Measurements from ENCODE around the gene GSX2.
"Not testable (repeated sequence)": the region's sequence is repeated elsewhere in the genome, so short reads cannot be mapped to it uniquely, and the experiment has no call there.

Gene GSX2

DNA sequence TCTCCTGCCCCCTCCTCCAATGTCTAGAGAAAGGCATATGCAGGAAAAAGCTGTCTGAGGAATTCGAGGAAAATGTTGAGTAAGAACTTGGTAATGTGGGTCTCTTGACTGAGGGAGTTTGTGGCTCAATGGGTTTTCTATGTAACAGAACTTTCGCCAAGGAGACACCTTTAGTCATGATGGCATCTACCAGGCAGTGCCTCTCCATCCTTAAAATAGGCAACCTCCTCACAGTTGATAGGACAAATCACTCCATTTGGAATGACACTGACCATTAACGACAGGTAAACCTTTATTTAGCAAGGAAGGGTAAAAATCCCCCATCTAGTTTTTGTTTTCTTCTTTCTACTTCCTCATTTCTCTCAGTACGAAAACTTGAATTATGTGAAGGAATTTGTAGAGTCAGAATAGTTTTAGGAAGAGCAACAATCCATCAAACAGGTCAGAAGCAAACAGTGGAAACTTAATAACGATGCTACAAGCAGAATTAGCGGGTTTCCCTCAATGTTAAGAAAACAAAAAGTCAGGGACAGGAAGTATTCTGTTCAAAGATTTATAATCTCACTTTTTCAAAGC, 2.7 kb downstream of the GSX2 start:
- no peak for DNase-seq (ENCODE audit: low read depth, low spot score)
- Histone ChIP-seq H3K9me3 (ENCODE audit: control insufficient read depth, insufficient read depth, low read length) (no peaks in the 10 kb centered on the region), H3K27me3 (ENCODE audit: control insufficient read depth, insufficient read depth, low read length) (peaks cover 82% of the 10 kb centered on the region), H3K36me3 (ENCODE audit: control insufficient read depth, insufficient read depth, low read length) (no peaks in the 10 kb centered on the region), H3K4me1 (ENCODE audit: control insufficient read depth, insufficient read depth, low read length) (peaks cover 1% of the 10 kb centered on the region; the same call in 1 of the 2 replicates), H3K4me3 (ENCODE audit: low read length) (no peak overlapping the region), H3K27ac (ENCODE audit: low read length) (no peak overlapping the region)
- WGBS (ENCODE audit: insufficient coverage, insufficient read length), result no CpG with 5 or more reads among the region's 6 CpGs

GRCh38 chr4:54103190-54103574, 3.2 kb downstream of the GSX2 start:
- H3K4me1 ChIP-seq (ENCODE audit: control insufficient read depth, insufficient read depth, low read length), result peaks cover 3% of the 10 kb centered on the region; the same call in 1 of the 2 replicates
- H3K9me3 ChIP-seq (ENCODE audit: control insufficient read depth, insufficient read depth, low read length), result no peaks in the 10 kb centered on the region
- no peaks in the 10 kb centered on the region for H3K36me3 ChIP-seq (ENCODE audit: control insufficient read depth, insufficient read depth, low read length)
- WGBS (ENCODE audit: insufficient coverage, insufficient read length), result no CpG with 5 or more reads among the region's 8 CpGs
- DNase-seq (ENCODE audit: low read depth, low spot score), result no peak
- peaks cover 76% of the 10 kb centered on the region for H3K27me3 ChIP-seq (ENCODE audit: control insufficient read depth, insufficient read depth, low read length)
- H3K4me3 ChIP-seq (ENCODE audit: low read length), result no peak overlapping the region
- no peak overlapping the region for H3K27ac ChIP-seq (ENCODE audit: low read length)

DNA sequence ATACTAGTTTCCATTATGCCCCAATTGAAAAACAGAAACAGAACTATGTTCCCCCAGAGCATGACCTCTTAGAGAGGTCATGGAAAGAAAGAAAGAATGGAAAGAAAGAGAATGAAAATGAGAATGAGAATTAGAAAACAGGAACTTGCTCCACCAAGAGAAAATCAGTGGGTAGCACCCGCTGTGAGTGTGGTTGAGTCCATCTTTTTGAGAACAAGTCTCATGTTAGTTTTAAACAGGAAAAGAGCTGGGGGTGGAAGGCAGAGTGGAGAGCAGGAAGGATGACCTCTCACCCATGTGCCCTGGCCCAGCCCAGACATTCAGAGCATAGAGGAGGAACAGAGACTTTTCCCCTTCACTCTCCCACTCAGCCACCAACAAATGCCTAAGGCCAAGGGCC, 4.9 kb downstream of the GSX2 start:
- H3K27me3 ChIP-seq (ENCODE audit: control insufficient read depth, insufficient read depth, low read length), result peaks cover 68% of the 10 kb centered on the region

GRCh38 chr4:54107951-54108748, 8.2 kb downstream of the GSX2 start:
- Histone ChIP-seq H3K27me3 (ENCODE audit: control insufficient read depth, insufficient read depth, low read length) (peaks cover 47% of the 10 kb centered on the region), H3K4me1 (ENCODE audit: control insufficient read depth, insufficient read depth, low read length) (peaks cover 5% of the 10 kb centered on the region), H3K36me3 (ENCODE audit: control insufficient read depth, insufficient read depth, low read length) (no peaks in the 10 kb centered on the region), H3K4me3 (ENCODE audit: low read length) (peak overlapping the region; percentile 2; the same call in 1 of the 2 replicates), H3K9me3 (ENCODE audit: control insufficient read depth, insufficient read depth, low read length) (no peaks in the 10 kb centered on the region), H3K27ac (ENCODE audit: low read length) (no peak overlapping the region)
- WGBS (ENCODE audit: insufficient coverage, insufficient read length), result no CpG with 5 or more reads among the region's 22 CpGs
- no peak for DNase-seq (ENCODE audit: low read depth, low spot score)

More for the DNA sequence above, 4.9 kb downstream of the GSX2 start:
- Histone ChIP-seq H3K36me3 (ENCODE audit: control insufficient read depth, insufficient read depth, low read length) (no peaks in the 10 kb centered on the region), H3K27ac (ENCODE audit: low read length) (no peak overlapping the region), H3K9me3 (ENCODE audit: control insufficient read depth, insufficient read depth, low read length) (no peaks in the 10 kb centered on the region), H3K4me3 (ENCODE audit: low read length) (no peak overlapping the region), H3K4me1 (ENCODE audit: control insufficient read depth, insufficient read depth, low read length) (peaks cover 7% of the 10 kb centered on the region)
- DNase-seq (ENCODE audit: low read depth, low spot score), result no peak
- no CpG with 5 or more reads among the region's 1 CpG for WGBS (ENCODE audit: insufficient coverage, insufficient read length)

DNA sequence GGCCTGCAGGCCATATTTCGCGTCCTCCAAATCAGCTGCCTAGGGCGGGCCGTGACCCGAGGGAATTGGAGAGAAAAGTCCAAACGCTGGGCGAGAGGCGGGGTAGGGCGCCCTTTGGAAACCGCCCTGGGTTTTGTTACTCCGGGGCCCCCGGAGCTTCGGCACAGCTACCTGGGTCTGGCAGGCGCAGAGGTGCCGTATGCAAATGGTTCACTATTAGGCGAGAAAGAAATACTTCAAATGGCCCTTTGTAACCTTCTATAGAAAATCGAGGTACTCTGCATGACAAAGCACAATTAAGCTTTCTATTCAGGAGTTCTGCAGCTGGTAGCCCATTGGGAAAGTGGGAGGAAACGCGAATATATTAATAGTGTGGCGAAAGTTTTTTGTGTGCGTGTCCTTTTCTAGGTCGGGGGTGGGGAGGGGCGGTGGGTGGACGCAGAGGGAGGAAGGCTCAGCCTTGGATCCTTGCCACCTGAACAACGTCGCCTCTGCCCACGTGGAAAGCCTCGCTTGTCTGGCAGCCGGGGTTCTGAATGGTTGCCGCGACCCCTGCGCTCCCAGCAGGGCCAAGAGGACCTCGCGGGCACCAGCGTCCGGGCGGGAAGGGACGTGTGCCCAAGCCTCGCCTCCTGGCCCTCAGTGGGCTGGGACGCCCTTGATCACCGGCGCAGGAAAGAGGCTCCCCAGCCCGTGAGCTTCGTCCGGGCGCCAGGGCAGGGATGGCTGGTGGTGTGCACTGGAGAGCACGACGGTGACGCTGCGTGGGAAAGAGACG, 9.5 kb downstream of the GSX2 start:
- no CpG with 5 or more reads among the region's 51 CpGs for WGBS (ENCODE audit: insufficient coverage, insufficient read length)
- no peak for DNase-seq (ENCODE audit: low read depth, low spot score)
- Histone ChIP-seq H3K36me3 (ENCODE audit: control insufficient read depth, insufficient read depth, low read length) (no peaks in the 10 kb centered on the region), H3K27me3 (ENCODE audit: control insufficient read depth, insufficient read depth, low read length) (peaks cover 34% of the 10 kb centered on the region), H3K4me3 (ENCODE audit: low read length) (peak overlapping the region; percentile 26; the same call in 1 of the 2 replicates), H3K27ac (ENCODE audit: low read length) (no peak overlapping the region), H3K4me1 (ENCODE audit: control insufficient read depth, insufficient read depth, low read length) (peaks cover 5% of the 10 kb centered on the region), H3K9me3 (ENCODE audit: control insufficient read depth, insufficient read depth, low read length) (no peaks in the 10 kb centered on the region)

GRCh38 chr4:54110019-54110416, 10.1 kb downstream of the GSX2 start:
- H3K4me3 ChIP-seq (ENCODE audit: low read length), result peak overlapping the region; percentile 26; the same call in 1 of the 2 replicates
- H3K36me3 ChIP-seq (ENCODE audit: control insufficient read depth, insufficient read depth, low read length), result no peaks in the 10 kb centered on the region
- peaks cover 5% of the 10 kb centered on the region for H3K4me1 ChIP-seq (ENCODE audit: control insufficient read depth, insufficient read depth, low read length)
- no peak overlapping the region for H3K27ac ChIP-seq (ENCODE audit: low read length)
- WGBS (ENCODE audit: insufficient coverage, insufficient read length), result no CpG with 5 or more reads among the region's 10 CpGs
- no peak for DNase-seq (ENCODE audit: low read depth, low spot score)
- H3K27me3 ChIP-seq (ENCODE audit: control insufficient read depth, insufficient read depth, low read length), result peaks cover 28% of the 10 kb centered on the region
- no peaks in the 10 kb centered on the region for H3K9me3 ChIP-seq (ENCODE audit: control insufficient read depth, insufficient read depth, low read length)

GRCh38 chr4:54113206-54113605, 13.2 kb downstream of the GSX2 start:
- peaks cover 17% of the 10 kb centered on the region for H3K27me3 ChIP-seq (ENCODE audit: control insufficient read depth, insufficient read depth, low read length)
- WGBS (ENCODE audit: insufficient coverage, insufficient read length), result no CpG with 5 or more reads among the region's 1 CpG
- not testable (repeated sequence) for H3K4me1 ChIP-seq (ENCODE audit: control insufficient read depth, insufficient read depth, low read length); H3K9me3 ChIP-seq (ENCODE audit: control insufficient read depth, insufficient read depth, low read length); DNase-seq (ENCODE audit: low read depth, low spot score); H3K4me3 ChIP-seq (ENCODE audit: low read length); H3K27ac ChIP-seq (ENCODE audit: low read length); H3K36me3 ChIP-seq (ENCODE audit: control insufficient read depth, insufficient read depth, low read length)

- H3K4me3 ChIP-seq (ENCODE audit: low read length); H3K36me3 ChIP-seq (ENCODE audit: control insufficient read depth, insufficient read depth, low read length); H3K9me3 ChIP-seq (ENCODE audit: control insufficient read depth, insufficient read depth, low read length); H3K27me3 ChIP-seq (ENCODE audit: control insufficient read depth, insufficient read depth, low read length); H3K27ac ChIP-seq (ENCODE audit: low read length); H3K4me1 ChIP-seq (ENCODE audit: control insufficient read depth, insufficient read depth, low read length); DNase-seq (ENCODE audit: low read depth, low spot score): not testable (repeated sequence)
- WGBS (ENCODE audit: insufficient coverage, insufficient read length), result no CpG with 5 or more reads among the region's 6 CpGs
Measured at GRCh38 chr4:54116246-54116645, 16.3 kb downstream of the GSX2 start.

- Histone ChIP-seq H3K27me3 (ENCODE audit: control insufficient read depth, insufficient read depth, low read length) (no peaks in the 10 kb centered on the region), H3K36me3 (ENCODE audit: control insufficient read depth, insufficient read depth, low read length) (no peaks in the 10 kb centered on the region), H3K9me3 (ENCODE audit: control insufficient read depth, insufficient read depth, low read length) (no peaks in the 10 kb centered on the region), H3K4me3 (ENCODE audit: low read length) (no peak overlapping the region), H3K27ac (ENCODE audit: low read length) (no peak overlapping the region), H3K4me1 (ENCODE audit: control insufficient read depth, insufficient read depth, low read length) (no peaks in the 10 kb centered on the region)
- DNase-seq (ENCODE audit: low read depth, low spot score), result no peak
- WGBS (ENCODE audit: insufficient coverage, insufficient read length), result no CpG with 5 or more reads among the region's 5 CpGs
Measured at GRCh38 chr4:54118850-54119589, 19.1 kb downstream of the GSX2 start.

- Histone ChIP-seq H3K4me1 (ENCODE audit: control insufficient read depth, insufficient read depth, low read length) (no peaks in the 10 kb centered on the region), H3K27me3 (ENCODE audit: control insufficient read depth, insufficient read depth, low read length) (no peaks in the 10 kb centered on the region), H3K36me3 (ENCODE audit: control insufficient read depth, insufficient read depth, low read length) (no peaks in the 10 kb centered on the region), H3K9me3 (ENCODE audit: control insufficient read depth, insufficient read depth, low read length) (no peaks in the 10 kb centered on the region), H3K27ac (ENCODE audit: low read length) (no peak overlapping the region), H3K4me3 (ENCODE audit: low read length) (no peak overlapping the region)
- no peak for DNase-seq (ENCODE audit: low read depth, low spot score)
Measured at GRCh38 chr4:54120518-54120917, 20.6 kb downstream of the GSX2 start.

All from iPS DF 6.9 (cell line).